Loucy (cell line): ENCODE data around the gene RAB5A.
"Not testable (repeated sequence)": the region's sequence is repeated elsewhere in the genome, so short reads cannot be mapped to it uniquely, and the experiment has no call there.

Source experiments
- H2AFZ ChIP-seq: fragments of 200-600 bp; sonication (generic); 2 replicates; pipeline ENCODE4 v1.6.0; 2016; ENCODE audit warnings: antibody characterized with exemption, mild to moderate bottlenecking, low read length, moderate library complexity
- H3F3A ChIP-seq: fragments of 200-600 bp; 2 replicates; pipeline ENCODE4 v1.6.0; 2016; ENCODE audit warnings: antibody characterized with exemption, low read depth, mild to moderate bottlenecking
- H3K27me3 ChIP-seq: fragments of 200-600 bp; sonication (generic); 2 replicates; pipeline ENCODE4 v1.6.1; 2014; ENCODE audit warnings: low read length, mild to moderate bottlenecking; ENCODE audit not compliant: insufficient read depth, poor library complexity, severe bottlenecking
- H3K36me3 ChIP-seq: fragments of 200-600 bp; sonication (generic); 2 replicates; pipeline ENCODE4 v1.6.1; 2016; ENCODE audit warnings: low read length; ENCODE audit not compliant: insufficient read depth
- H3K4me1 ChIP-seq: fragments of 200-600 bp; sonication (generic); 2 replicates; pipeline ENCODE4 v1.5.1; 2014; ENCODE audit warnings: low read length, mild to moderate bottlenecking; ENCODE audit not compliant: insufficient read depth, poor library complexity, severe bottlenecking
- H3K4me2 ChIP-seq: fragments of 200-600 bp; sonication (generic); 2 replicates; pipeline ENCODE4 v1.6.0; 2014; ENCODE audit warnings: antibody characterized with exemption, low read length, low read depth, mild to moderate bottlenecking; ENCODE audit not compliant: poor library complexity, severe bottlenecking
- H3K4me3 ChIP-seq: fragments of 200-600 bp; sonication (generic); 2 replicates; pipeline ENCODE4 v1.5.1; 2014; ENCODE audit warnings: low read length, mild to moderate bottlenecking, mixed read lengths; ENCODE audit not compliant: poor library complexity, severe bottlenecking
- H3K79me2 ChIP-seq: fragments of 200-600 bp; sonication (generic); 2 replicates; pipeline ENCODE4 v1.6.1; 2014; ENCODE audit warnings: low read length; ENCODE audit not compliant: insufficient read depth
- H3K9ac ChIP-seq: fragments of 200-600 bp; sonication (generic); 2 replicates; pipeline ENCODE4 v1.6.0; 2014; ENCODE audit warnings: mild to moderate bottlenecking, low read depth, low read length, moderate library complexity; ENCODE audit not compliant: poor library complexity, severe bottlenecking
- H3K9me2 ChIP-seq: fragments of 200-600 bp; sonication (generic); replicated peaks from 2 replicates; pipeline ENCODE4 v1.6.1; 2016; ENCODE audit warnings: low read depth, low read length, mixed read lengths
- H3K9me3 ChIP-seq: fragments of 200-600 bp; sonication (generic); 2 replicates; pipeline ENCODE4 v1.6.1; 2014; ENCODE audit warnings: mild to moderate bottlenecking, antibody characterized with exemption, low read length, low read depth; ENCODE audit not compliant: insufficient read depth
- H4K20me1 ChIP-seq: fragments of 200-600 bp; sonication (generic); 2 replicates; pipeline ENCODE4 v1.6.0; 2014; ENCODE audit warnings: antibody characterized with exemption, low read length, mild to moderate bottlenecking; ENCODE audit not compliant: insufficient read depth, poor library complexity, severe bottlenecking
- CTCF ChIP-seq: fragments of 200-600 bp; sonication (generic); conservative IDR thresholded peaks from 2 replicates; pipeline ENCODE4 v1.5.1; 2014; ENCODE audit warnings: mild to moderate bottlenecking, antibody characterized with exemption, low read length
- EZH2phosphoT487 ChIP-seq: fragments of 200-600 bp; IDR thresholded peaks from 2 replicates; pipeline ENCODE4 v1.6.1; 2018; ENCODE audit warnings: antibody characterized with exemption, mild to moderate bottlenecking, moderate library complexity, borderline replicate concordance

The RAB5A gene

GRCh38 chr3:19970327-19970726, 23.4 kb downstream of the RAB5A start:
- Histone ChIP-seq H3K9ac (no peak overlapping the region), H2AFZ (no peak overlapping the region), H3K4me1 (peaks cover 10% of the 10 kb centered on the region), H3K27me3 (no peaks in the 10 kb centered on the region), H3F3A (peaks cover 4% of the 10 kb centered on the region; the same call in 1 of the 2 replicates), H3K4me3 (no peak overlapping the region), H3K36me3 (peaks cover 23% of the 10 kb centered on the region), H3K9me2 (no peaks in the 10 kb centered on the region), H3K4me2 (no peak overlapping the region), H3K9me3 (no peaks in the 10 kb centered on the region), H3K79me2 (peaks cover 87% of the 10 kb centered on the region), H4K20me1 (peaks cover 66% of the 10 kb centered on the region)
- no peak for TF ChIP-seq CTCF
- TF ChIP-seq EZH2phosphoT487 = no peak

- Histone ChIP-seq H3K4me2 (no peak overlapping the region), H3K9ac (no peak overlapping the region), H3K27me3 (no peaks in the 10 kb centered on the region), H3K4me3 (no peak overlapping the region), H2AFZ (no peak overlapping the region), H3F3A (peaks cover 4% of the 10 kb centered on the region; the same call in 1 of the 2 replicates), H4K20me1 (peaks cover 51% of the 10 kb centered on the region), H3K36me3 (peaks cover 33% of the 10 kb centered on the region), H3K4me1 (peaks cover 10% of the 10 kb centered on the region), H3K79me2 (peaks cover 70% of the 10 kb centered on the region), H3K9me3 (no peaks in the 10 kb centered on the region), H3K9me2 (no peaks in the 10 kb centered on the region)
- no peak for TF ChIP-seq EZH2phosphoT487
These were observed 25.2 kb downstream of the RAB5A start for GRCh38 chr3:19972054-19972453.

DNA sequence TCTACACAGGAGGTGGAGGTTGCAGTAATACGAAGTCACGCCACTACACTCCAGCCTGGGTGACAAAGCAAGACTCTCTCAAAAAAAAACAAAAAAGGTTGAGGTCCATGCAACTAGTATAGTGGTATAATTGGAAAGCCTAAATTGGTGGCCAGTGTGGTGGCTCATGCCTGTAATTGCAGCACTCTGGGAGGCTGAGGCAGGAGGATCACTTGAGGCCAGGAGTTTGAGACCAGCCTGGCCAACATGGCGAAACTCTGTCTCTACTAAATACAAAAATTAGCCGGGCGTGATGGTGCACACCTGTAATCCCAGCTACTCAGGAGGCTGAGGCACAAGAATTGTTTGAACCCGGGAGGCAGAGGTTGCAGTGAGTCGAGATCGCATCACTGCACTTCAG, 42.0 kb downstream of the RAB5A start:
- H3F3A ChIP-seq, H3K4me3 ChIP-seq, H3K27me3 ChIP-seq, H4K20me1 ChIP-seq, H3K4me1 ChIP-seq, H3K9ac ChIP-seq, H3K9me2 ChIP-seq, H3K79me2 ChIP-seq, H3K4me2 ChIP-seq, H3K9me3 ChIP-seq, H2AFZ ChIP-seq: not testable (repeated sequence)
- H3K36me3 ChIP-seq = peaks cover 10% of the 10 kb centered on the region

GRCh38 chr3:19994796-19995195, 47.9 kb downstream of the RAB5A start:
- Histone ChIP-seq H3K4me3 (no peak overlapping the region), H3K9me3 (no peaks in the 10 kb centered on the region), H2AFZ (no peak overlapping the region), H3K4me2 (no peak overlapping the region), H4K20me1 (no peaks in the 10 kb centered on the region), H3K79me2 (no peaks in the 10 kb centered on the region), H3K9ac (no peak overlapping the region), H3K4me1 (no peaks in the 10 kb centered on the region), H3K9me2 (no peaks in the 10 kb centered on the region), H3F3A (no peaks in the 10 kb centered on the region), H3K27me3 (no peaks in the 10 kb centered on the region), H3K36me3 (no peaks in the 10 kb centered on the region)
- no peak for TF ChIP-seq CTCF
- TF ChIP-seq EZH2phosphoT487 = no peak
